Left hindlimb (tissue), 1 donor: ENCODE results near the gene RNF138.
"Not testable (repeated sequence)": the region's sequence is repeated elsewhere in the genome, so short reads cannot be mapped to it uniquely, and the experiment has no call there.

Source experiments
- DNase-seq: peaks from one replicate; pipeline ENCODE4 v3.0.0-alpha.2; 2018

RNF138 gene

GRCh38 chr18:32096946-32097345, 5.3 kb downstream of the RNF138 start:
- no peak for DNase-seq

GRCh38 chr18:32104516-32104915, 12.8 kb downstream of the RNF138 start:
- no peak for DNase-seq

GRCh38 chr18:32110005-32110404, 18.3 kb downstream of the RNF138 start:
- no peak for DNase-seq

GRCh38 chr18:32111706-32112105, 20.0 kb downstream of the RNF138 start:
- DNase-seq: no peak

GRCh38 chr18:32112826-32113225, 21.2 kb downstream of the RNF138 start:
- DNase-seq: no peak

GRCh38 chr18:32114293-32114942, 22.7 kb downstream of the RNF138 start:
- DNase-seq: no peak

- DNase-seq: no peak
Measured at GRCh38 chr18:32122039-32122438, 30.4 kb downstream of the RNF138 start.

GRCh38 chr18:32126538-32126937, 34.9 kb downstream of the RNF138 start:
- no peak for DNase-seq

GRCh38 chr18:32135625-32136024, 44.0 kb downstream of the RNF138 start:
- no peak for DNase-seq

GRCh38 chr18:32138332-32138982, 46.8 kb downstream of the RNF138 start:
- no peak for DNase-seq

GRCh38 chr18:32139835-32140283, 48.2 kb downstream of the RNF138 start:
- DNase-seq: no peak

- DNase-seq: no peak
Measured at GRCh38 chr18:32148185-32148870, 56.7 kb downstream of the RNF138 start.

GRCh38 chr18:32152705-32153448, 61.2 kb downstream of the RNF138 start:
- DNase-seq: no peak

GRCh38 chr18:32156855-32157254, 65.2 kb downstream of the RNF138 start:
- no peak for DNase-seq

GRCh38 chr18:32157580-32157979, 65.9 kb downstream of the RNF138 start:
- DNase-seq: no peak

- DNase-seq: peak; percentile 88
Measured at GRCh38 chr18:32158108-32158624, 66.5 kb downstream of the RNF138 start.

- DNase-seq: not testable (repeated sequence)
Measured at GRCh38 chr18:32158631-32159030, 67.0 kb downstream of the RNF138 start.

- DNase-seq: no peak
Measured at GRCh38 chr18:32160547-32160946, 68.9 kb downstream of the RNF138 start.

GRCh38 chr18:32167980-32168730, 76.5 kb downstream of the RNF138 start:
- DNase-seq: no peak

- DNase-seq: no peak
Measured at GRCh38 chr18:32173654-32174053, 82.0 kb downstream of the RNF138 start.

- no peak for DNase-seq
Measured at GRCh38 chr18:32174719-32175118, 83.0 kb downstream of the RNF138 start.

- peak; percentile 65 for DNase-seq
Measured at GRCh38 chr18:32175265-32175664, 83.6 kb downstream of the RNF138 start.
